ENCODE results near the gene GFRA1. TPM values are rescaled to one million over a fixed set of nuclear protein-coding genes. Genes with fewer than 3 reads are reported as not detected.
"Not testable (repeated sequence)": the region's sequence is repeated elsewhere in the genome, so short reads cannot be mapped to it uniquely, and the experiment has no call there.

Gene GFRA1
- polyA plus RNA-seq, 2 of the 4 experiments (the other 2 are of a cell fraction) = 4.0 to 9.5 TPM

DNA sequence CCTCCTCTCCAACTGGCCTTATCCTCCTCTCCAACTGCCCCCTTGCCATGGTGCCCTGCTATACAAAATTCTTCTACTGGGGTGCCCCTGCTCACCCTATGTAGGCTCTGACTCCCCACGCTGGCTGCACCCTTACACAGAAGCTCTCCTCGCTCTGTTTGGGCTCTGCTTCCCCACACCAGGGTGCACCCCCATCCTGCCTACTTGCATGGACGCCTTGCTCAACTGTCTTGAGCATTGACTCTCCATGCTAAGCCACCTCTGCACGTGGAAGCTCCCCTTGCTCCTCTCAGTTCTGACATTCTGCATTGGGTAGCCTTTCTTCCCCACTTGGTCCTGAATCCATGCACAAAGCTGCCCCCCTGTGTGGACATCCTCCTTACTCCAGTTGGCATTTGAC lies 231.1 kb downstream of the GFRA1 start:
- FAIRE-seq (no peak), DNase-seq (ENCODE audit: low read depth in 1 of 2, low spot score in 1 of 2) (no peak), ATAC-seq (no peak)
- Histone ChIP-seq H3K4me2 (no peak overlapping the region), H3K4me3 (no peak overlapping the region), H3K4me1 (peaks cover 8% of the 10 kb centered on the region; the same call in 1 of the 3 replicates), H3K9me3 (peaks cover 3% of the 10 kb centered on the region; the same call in 1 of the 3 replicates), H3K27ac (no peak overlapping the region)
- ChIA-PET CTCF (no interaction called here), POLR2A (no interaction called here)
- WGBS (ENCODE audit: missing lambda C conversion rate) = 32% methylated on average over 4 of the region's 4 CpGs
- TF ChIP-seq RNF2 (IDR thresholded peaks at IDR 0.05; ENCODE audit: borderline replicate concordance, low read depth) = no peak
- TF ChIP-seq ZNF302 (CRISPR knock-in tag; IDR thresholded peaks at IDR 0.05) = no peak
- TF ChIP-seq, protein P1, sequence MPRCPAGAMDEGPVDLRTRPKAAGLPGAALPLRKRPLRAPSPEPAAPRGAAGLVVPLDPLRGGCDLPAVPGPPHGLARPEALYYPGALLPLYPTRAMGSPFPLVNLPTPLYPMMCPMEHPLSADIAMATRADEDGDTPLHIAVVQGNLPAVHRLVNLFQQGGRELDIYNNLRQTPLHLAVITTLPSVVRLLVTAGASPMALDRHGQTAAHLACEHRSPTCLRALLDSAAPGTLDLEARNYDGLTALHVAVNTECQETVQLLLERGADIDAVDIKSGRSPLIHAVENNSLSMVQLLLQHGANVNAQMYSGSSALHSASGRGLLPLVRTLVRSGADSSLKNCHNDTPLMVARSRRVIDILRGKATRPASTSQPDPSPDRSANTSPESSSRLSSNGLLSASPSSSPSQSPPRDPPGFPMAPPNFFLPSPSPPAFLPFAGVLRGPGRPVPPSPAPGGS (IDR thresholded peaks at IDR 0.05) = no peak
- no peak for TF ChIP-seq RAD21 (conservative IDR thresholded peaks at IDR 0.05 in 1 of 2, IDR thresholded peaks at IDR 0.05 in 1 of 2)
- TF ChIP-seq CHD4 (IDR thresholded peaks at IDR 0.05; ENCODE audit: borderline replicate concordance) = no peak
- TF ChIP-seq, protein P2, sequence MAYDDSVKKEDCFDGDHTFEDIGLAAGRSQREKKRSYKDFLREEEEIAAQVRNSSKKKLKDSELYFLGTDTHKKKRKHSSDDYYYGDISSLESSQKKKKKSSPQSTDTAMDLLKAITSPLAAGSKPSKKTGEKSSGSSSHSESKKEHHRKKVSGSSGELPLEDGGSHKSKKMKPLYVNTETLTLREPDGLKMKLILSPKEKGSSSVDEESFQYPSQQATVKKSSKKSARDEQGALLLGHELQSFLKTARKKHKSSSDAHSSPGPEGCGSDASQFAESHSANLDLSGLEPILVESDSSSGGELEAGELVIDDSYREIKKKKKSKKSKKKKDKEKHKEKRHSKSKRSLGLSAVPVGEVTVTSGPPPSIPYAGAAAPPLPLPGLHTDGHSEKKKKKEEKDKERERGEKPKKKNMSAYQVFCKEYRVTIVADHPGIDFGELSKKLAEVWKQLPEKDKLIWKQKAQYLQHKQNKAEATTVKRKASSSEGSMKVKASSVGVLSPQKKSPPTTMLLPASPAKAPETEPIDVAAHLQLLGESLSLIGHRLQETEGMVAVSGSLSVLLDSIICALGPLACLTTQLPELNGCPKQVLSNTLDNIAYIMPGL (CRISPR knock-in tag; IDR thresholded peaks at IDR 0.05; ENCODE audit: borderline replicate concordance) = no peak
- no peak for TF ChIP-seq SMC3 (IDR thresholded peaks at IDR 0.05)
- TF ChIP-seq HDAC2 (IDR thresholded peaks at IDR 0.05) = no peak
- TF ChIP-seq JUN (IDR thresholded peaks at IDR 0.05) = no peak
- no peak for TF ChIP-seq HOXB5 (CRISPR knock-in tag; IDR thresholded peaks at IDR 0.05)
- no peak for TF ChIP-seq POLR2A (IDR thresholded peaks at IDR 0.05; ENCODE audit: low read length)
- no peak for TF ChIP-seq PHF8 (IDR thresholded peaks at IDR 0.05; ENCODE audit: borderline replicate concordance, low read depth)

DNA sequence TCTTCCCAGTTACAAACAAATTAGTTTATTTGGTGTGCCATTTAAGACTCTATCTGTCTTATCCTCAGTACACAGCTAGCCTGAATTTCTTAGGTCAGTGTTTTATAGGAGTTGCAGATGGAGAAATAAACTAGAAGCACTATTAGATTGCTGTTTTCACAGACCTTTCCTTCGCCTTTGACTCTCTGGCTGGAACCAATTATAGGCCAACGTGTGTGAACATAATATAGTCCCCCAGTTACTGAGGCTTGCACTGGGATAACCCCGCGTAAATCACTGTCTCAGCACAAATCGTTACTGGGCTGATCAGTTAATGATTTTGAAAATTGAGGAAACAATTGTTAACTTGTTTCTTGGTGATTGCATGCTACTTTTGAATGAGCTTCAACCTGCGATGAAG lies 233.4 kb downstream of the GFRA1 start:
- FAIRE-seq (no peak), DNase-seq (ENCODE audit: low read depth in 1 of 2, low spot score in 1 of 2) (no peak), ATAC-seq (no peak)
- no peak overlapping the region for H3K4me2 ChIP-seq
- CTCF ChIA-PET = no interaction called here
- POLR2A ChIA-PET = no interaction called here
- H3K4me3 ChIP-seq = no peak overlapping the region
- peaks cover 3% of the 10 kb centered on the region; the same call in 1 of the 3 replicates for H3K4me1 ChIP-seq
- 59% methylated on average over 6 of the region's 6 CpGs for WGBS (ENCODE audit: missing lambda C conversion rate)
- H3K9me3 ChIP-seq = peaks cover 3% of the 10 kb centered on the region; the same call in 1 of the 3 replicates
- H3K27ac ChIP-seq = no peak overlapping the region
- TF ChIP-seq ESRRA (IDR thresholded peaks at IDR 0.05; ENCODE audit: borderline replicate concordance, low read length) = no peak
- peak; percentile 8 for TF ChIP-seq MAFK (IDR thresholded peaks at IDR 0.05; ENCODE audit: partially characterized antibody)
- TF ChIP-seq RNF2 (IDR thresholded peaks at IDR 0.05; ENCODE audit: borderline replicate concordance, low read depth) = no peak
- no peak for TF ChIP-seq ZNF302 (CRISPR knock-in tag; IDR thresholded peaks at IDR 0.05)
- TF ChIP-seq ZC3H11A (IDR thresholded peaks at IDR 0.05) = no peak
- TF ChIP-seq HEYL (CRISPR knock-in tag; IDR thresholded peaks at IDR 0.05) = no peak

DNA sequence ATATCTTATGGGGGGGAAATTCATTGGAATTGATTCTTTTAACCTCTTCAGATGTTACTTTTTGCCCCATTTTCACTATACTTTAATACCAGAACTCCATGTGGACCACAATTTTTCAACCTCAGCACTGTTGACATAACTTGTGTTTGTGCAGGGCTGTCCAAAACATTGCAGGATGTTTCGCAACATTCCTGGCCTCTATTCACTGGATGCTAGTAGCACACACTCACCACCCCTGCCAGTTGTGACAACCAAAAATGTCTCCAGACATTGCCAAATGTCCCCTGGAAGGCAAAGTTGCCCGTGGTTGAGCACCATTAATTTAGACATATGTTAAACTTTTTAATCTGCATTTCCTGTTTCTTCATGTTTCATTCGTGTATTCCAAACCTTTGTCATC lies 234.7 kb downstream of the GFRA1 start:
- ChIA-PET POLR2A (no interaction called here), CTCF (no interaction called here)
- DNase-seq (ENCODE audit: low read depth in 1 of 2, low spot score in 1 of 2) (no peak), FAIRE-seq (no peak), ATAC-seq (no peak)
- peak overlapping the region; percentile 2; the same call in 1 of the 3 replicates for H3K4me2 ChIP-seq
- TF ChIP-seq HOXA7 (CRISPR knock-in tag; IDR thresholded peaks at IDR 0.05) = no peak
- TF ChIP-seq CEBPB (IDR thresholded peaks at IDR 0.05) = peak; percentile 78 to 83
- H3K27ac ChIP-seq = no peak overlapping the region
- peaks cover 3% of the 10 kb centered on the region; the same call in 1 of the 3 replicates for H3K9me3 ChIP-seq
- WGBS (ENCODE audit: missing lambda C conversion rate) = 52% methylated on average over 3 of the region's 3 CpGs
- H3K4me3 ChIP-seq = no peak overlapping the region
- H3K4me1 ChIP-seq = peaks cover 3% of the 10 kb centered on the region; the same call in 1 of the 3 replicates

DNA sequence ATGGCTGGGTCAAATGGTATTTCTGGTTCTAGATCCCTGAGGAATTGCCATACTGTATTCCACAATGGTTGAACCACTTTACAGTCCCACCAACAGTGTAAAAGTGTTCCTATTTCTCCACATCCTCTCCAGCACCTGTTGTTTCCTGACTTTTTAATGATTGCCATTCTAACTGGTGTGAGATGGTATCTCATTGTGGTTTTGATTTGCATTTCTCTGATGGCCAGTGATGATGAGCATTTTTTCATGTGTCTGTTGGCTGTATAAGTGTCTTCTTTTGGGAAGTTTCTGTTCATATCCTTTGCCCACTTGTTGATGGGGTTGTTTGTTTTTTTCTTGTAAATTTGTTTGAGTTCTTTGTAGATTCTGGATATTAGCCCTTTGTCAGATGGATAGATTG lies 237.6 kb downstream of the GFRA1 start:
- FAIRE-seq; CTCF ChIA-PET; H3K27ac ChIP-seq; H3K4me3 ChIP-seq; H3K4me1 ChIP-seq; H3K4me2 ChIP-seq; ATAC-seq; H3K9me3 ChIP-seq; POLR2A ChIA-PET; DNase-seq (ENCODE audit: low read depth in 1 of 2, low spot score in 1 of 2): not testable (repeated sequence)
